NCI-H1417 (cell line): Measurements from ENCODE around the gene SOX8.
A peak's percentile ranks its signal among the peaks of the same experiment; 100 is the strongest.

Experiments used
- DNase-seq, 3 experiments: peaks; one replicate each; lab custom pipeline; 2025; lab: John Stamatoyannopoulos, UW

SOX8 gene

DNA sequence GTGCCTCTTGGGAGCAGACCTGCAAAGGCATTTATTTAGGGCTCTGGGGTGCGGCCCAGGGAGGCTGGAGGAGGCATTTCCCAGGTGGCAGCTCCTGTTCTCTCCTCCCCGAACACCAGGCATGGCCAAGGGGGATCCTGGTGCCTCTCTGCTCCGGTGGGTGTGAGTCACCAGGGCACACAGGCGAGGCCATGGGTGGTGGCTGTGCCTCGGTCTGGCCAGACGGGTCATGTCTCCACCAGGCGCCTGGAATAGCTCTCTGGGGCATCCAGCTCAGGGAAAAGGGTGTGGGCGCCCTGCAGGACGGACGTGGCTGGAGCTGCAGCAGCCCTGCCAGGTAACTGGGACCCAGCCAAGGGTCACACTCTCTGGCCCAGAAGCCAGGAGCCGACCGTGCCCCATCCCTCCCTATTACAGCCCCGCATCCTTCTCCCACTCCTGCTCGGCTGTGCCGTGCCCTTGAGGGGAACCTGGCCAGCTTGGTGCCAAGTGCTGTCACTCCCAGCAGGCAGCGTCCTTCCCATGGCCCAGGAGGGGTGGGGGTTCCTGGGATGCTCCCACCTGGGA, 25.8 kb downstream of the SOX8 start:
- no peak for DNase-seq

DNA sequence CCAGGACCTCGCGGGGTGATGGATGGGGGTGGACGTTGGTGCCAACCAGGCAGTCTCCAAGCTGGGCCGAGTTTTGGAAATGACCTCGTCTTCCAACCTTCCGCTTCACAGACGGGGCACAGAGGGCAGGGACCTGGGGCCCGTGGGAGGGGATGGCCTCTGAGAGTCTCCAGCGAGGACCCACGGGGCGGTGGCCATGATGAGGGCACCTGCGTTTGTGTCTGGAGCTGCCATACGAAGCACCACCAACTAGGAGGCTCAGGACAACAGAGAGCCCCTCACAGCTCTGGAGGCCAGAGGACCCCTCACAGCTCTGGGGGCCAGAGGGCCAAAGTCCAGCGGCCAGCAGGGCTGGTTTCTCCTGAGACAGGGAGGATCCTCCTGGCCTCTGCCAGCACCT, 26.5 kb downstream of the SOX8 start:
- no peak for DNase-seq

DNA sequence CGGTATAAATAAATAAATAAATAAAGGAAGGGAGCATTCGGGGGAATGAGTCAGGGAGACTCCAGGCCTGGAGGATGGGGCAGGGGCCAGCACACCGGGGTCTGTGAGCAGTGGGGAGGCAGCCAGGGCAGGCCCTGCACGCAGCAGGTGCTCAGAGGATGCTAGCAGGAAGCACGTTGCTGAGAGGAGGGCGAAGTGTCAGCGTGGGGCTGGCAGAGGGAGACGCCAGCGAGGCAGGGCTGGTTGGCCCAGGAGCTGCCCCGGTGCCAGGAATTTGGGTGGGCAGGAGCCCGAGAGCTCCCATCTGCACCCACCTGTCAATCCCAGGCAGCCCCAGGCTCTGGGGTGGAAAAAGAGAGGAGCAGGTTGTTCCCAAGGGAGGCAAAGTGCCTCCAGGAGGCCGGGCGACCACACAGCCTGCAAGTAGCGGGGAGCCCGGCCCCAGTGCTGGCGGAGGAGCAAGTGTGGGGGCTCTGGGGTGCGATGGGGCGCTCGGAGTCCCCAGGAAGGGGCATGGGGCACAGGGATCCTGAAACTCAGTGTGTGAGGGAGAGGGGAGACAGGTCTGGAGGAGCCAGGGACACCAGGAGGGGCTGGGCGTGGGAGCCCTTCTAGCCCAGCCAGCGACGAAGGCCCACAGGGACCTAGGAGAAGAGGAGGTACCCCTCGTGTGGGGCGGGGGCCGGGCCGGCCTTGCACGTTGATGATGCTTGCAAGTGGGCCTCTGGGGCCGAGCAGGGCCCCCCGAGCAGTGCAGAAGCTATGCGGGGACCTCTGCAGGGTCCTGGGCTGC, 28.0 kb downstream of the SOX8 start:
- DNase-seq: no peak

DNA sequence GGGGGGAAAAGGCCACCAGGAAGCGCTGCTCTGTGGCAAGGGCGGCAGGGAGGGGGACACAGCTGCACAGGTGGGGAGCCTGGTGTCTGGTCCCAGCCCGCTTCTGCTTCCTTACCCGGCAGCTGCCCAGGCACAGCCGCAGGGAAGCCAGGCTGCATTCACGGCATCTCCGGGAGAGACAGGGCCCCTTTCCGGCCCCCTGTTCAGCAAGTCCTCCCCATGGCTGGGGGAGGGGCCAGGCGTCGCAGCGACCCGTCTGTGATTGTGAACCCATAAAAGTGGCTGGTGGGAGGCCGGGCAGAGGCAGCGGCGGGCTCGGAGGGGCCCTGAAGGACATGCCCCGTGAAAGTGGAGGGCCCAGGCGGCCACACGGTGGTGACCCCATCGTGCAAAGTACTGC, 28.7 kb downstream of the SOX8 start:
- no peak for DNase-seq

- DNase-seq: no peak
Observed at GRCh38 chr16:1010815-1011214, 29.2 kb downstream of the SOX8 start.

- no peak for DNase-seq
Observed at GRCh38 chr16:1011316-1012082, 29.9 kb downstream of the SOX8 start.

DNA sequence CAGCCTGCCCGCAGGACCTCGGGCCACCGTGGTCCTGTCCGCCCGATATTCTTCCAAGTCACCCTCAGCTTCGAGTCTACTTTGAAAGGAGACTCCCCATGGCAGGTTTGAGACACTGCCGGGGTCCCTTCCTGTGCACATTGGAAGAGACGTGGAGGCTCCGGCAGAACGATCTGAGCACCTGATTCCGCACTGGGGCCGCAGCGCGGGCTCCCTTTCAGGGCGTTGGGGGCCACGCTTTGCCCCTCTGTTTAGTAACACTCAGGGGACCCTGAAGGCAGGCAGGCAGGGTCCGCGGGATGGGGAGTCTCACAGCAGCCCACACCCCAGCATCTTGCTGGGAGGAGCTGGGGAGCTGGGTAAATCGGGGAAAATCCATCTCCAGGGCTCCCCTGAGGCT, 30.6 kb downstream of the SOX8 start:
- DNase-seq: no peak

- DNase-seq: no peak
Observed at GRCh38 chr16:1012722-1013592, 31.4 kb downstream of the SOX8 start.

- no peak for DNase-seq
Observed at GRCh38 chr16:1013593-1013900, 32.0 kb downstream of the SOX8 start.

DNA sequence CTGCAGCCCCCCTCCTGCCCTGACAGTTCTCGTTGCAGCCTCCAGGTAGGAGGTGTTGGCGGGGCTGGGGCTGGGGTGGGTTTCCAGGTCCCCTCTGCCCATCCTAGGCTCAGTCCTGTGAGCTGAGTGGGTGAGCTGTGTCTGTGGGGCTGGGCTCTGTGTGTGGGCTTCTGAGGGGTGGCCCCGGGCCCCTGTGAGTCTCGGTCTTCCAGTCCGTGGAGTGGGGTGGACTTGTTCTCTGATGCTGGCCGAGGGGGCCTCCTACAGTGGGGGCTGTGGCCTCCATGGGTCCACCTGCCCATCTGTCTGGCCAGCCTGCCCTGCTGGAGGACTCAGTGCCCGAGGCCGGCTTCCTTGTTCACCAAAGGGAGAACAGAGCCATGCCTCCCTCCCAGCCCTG, 32.7 kb downstream of the SOX8 start:
- no peak for DNase-seq

DNA sequence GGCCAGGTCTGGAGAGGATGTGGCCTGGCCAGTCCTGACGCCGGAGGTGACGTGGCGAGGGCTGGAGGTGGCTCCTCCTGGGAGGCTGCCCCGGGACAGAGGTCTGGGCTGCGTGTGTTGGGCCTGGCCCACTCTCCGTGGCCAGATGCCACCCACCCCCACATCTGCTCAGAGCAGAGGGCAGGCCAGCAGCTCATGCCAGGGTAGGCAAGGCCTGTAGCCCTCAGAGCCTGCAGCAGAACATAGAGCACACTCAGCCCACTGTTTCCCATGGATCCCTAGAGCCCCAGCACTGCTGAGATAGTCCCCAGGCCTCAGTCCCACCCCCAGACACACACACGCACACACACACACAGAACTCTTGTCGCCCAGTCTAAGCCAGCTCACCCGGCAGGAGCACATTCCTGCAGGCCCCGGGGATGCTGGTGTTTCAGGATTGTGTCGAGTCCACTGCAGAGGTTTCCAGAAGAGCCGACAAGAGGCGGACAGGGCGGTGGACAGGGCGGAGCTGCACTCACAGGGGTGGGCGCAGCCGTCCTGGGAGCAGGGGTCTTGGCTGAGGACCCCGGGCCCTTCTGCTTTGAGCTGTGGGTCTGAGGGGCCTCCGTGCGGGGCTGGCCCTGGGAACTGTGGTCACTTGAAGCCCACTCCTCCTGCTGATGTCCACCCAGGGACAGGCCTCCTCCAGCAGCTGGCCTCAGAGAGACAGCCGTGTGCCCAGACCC, 33.4 kb downstream of the SOX8 start:
- DNase-seq: no peak

DNA sequence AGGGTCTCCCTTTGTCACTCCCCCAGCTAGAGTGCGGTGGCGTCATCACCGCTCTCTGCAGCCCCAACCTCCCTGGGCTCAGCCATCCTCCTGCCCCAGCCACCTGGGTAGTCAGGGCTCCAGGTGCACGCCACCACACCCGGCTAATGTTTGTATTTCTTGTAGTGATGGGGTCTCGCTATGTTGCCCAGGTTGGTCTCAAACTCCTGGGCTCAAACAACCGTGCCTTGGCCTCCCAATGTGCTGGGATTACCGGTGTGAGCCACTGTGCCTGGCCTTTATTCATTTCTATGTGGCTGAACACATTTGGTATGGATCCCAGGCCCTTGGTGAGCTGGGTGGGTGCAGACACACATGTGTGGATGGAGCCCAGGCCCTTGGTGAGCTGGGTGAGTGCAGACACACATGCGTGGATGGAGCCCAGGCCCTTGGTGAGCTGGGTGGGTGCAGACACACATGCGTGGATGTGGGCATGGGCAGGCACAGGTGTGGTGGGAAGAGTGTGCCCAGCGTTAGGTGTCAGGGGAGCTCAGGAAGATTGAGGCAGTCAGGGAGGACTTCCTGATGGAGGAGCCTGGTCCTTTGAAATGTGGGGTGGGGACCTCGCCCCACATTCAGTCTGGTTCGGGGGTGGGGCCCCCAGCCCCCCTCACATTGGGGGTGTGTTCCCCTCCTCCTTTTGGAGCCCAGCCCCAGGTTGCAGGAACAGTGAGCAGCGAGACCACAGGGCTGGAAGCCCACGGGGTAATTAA, 37.1 kb downstream of the SOX8 start:
- no peak for DNase-seq

DNA sequence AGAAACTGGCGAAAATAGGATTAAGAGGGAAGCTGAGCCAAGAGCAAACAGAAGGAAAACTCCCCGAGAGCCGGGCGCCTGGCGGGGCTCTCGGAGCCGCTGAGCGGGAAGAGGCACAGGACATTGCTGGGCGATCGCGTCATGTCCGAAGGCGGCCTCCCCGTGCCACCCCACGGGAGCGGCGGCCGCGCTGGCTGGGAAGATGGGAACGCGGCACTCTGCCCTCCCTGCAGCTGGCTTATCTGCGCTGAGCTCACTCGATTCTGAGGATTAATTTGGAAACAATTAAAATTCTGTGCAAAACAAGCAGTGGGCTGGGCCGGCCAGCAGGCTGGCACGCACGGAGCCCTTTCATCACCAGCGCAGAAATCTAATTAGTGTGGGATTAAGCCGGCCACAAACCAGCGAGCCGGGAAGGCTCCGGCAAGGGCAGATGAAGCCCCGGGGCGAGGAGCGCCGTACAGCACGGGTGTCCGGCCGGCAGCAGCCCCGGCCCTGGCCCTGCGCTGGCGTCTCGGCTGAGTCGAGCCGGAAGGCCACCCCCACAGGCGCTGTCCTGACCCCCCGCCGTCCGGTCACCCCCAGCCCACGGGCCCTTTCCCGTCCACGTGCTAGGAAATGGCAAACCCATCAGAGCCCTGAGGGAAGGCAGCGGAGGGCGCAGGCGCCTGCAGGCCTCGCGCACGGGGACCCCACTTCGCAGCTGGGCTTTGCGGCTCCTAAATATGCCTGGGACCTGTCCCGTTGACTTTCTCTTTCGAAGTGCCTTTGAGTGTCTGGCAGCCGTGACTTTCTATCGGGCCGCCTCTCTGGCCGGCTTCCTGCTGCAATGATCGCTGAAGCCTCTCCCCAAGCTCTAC, 37.9 kb downstream of the SOX8 start:
- DNase-seq: peak in 2 of 3 experiments; percentile 55 to 57

DNA sequence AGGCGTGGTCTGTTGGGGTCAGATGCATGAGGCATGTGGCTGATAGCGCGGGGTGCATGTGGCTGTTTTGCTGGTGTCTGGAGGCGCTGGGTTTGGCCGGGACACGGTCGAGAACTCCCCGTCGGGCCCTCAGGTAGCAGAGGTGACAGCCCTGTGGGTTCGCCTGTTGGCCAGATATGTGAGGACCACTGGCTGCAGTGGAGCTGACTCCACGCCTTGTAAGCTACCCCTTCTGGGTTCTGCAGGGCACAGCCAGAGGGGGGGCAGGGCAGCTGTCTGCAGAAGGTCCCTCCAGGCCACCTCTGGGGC, 38.5 kb downstream of the SOX8 start:
- no peak for DNase-seq

DNA sequence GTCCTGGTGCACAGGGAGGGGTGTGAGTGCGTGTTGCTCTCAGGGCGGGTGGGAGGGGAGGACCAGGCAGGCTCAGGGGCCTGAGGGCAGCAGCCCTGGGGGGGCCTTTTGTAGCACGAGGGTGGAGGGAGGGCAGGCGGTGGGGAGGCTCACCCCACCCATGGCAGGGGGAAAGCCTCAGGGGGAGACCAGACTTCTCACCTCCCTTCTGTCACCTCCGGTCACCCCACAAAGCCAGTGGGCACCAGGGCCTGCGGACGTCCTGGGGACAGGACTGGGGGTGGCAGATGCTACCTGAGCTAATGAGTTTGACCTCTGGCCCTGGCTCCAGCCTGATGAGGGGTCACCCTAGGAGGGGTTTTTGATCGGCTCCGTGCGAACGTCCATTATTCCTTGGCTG, 39.0 kb downstream of the SOX8 start:
- no peak for DNase-seq

DNA sequence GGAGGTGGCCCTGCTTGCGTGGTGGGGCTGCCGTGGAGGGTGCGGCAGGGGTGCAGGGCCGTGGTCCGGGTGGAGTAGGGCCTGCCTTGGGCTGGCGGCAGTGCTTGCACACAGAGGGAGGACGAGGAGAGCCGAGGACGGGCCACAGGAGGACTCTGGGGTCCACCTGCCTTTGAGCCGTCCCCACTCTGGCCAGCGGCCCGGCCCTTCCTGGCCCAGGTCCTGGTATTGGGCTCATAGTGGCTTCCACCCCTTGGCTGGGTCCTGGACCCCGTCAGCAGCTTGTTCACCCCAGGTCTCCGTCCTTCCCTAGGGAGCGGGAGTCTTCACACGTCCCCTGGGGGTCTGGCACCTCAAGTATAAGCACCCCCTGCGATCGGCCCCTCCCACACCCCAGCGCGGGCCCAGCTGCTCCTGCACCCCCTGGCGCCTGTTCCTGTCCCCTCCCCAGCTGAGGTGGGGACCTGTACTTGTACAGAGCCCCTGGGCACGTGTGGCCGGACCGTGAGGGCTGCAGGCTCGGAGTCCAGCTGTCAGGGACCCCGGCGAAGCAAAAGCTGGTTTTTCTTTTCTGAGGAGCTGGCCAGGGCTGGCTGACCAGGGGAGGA, 40.1 kb downstream of the SOX8 start:
- no peak for DNase-seq

DNA sequence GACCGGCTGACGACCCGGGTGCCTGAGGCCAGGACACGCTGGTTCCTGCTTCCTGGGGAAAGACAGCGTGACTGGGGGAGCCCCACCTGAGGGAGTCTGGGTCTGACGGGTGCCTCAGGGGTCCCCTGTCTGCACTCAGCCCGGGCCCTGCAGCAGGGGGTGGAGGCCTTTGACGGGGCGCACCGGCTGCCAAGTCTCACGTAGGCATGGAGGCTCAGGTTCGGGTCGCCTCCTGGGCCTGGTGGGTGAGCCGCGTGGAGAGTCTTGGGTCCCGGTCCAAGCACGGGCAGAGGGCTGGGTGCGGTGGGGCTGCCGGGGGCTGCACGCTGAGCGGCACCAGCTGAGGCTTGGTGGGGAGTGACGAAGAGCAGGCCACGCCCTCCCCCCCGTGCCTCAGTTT, 40.9 kb downstream of the SOX8 start:
- DNase-seq: no peak

- peak in 2 of 3 experiments; percentile 9 to 36 for DNase-seq
Observed at GRCh38 chr16:1024138-1024537, 42.6 kb downstream of the SOX8 start.

DNA sequence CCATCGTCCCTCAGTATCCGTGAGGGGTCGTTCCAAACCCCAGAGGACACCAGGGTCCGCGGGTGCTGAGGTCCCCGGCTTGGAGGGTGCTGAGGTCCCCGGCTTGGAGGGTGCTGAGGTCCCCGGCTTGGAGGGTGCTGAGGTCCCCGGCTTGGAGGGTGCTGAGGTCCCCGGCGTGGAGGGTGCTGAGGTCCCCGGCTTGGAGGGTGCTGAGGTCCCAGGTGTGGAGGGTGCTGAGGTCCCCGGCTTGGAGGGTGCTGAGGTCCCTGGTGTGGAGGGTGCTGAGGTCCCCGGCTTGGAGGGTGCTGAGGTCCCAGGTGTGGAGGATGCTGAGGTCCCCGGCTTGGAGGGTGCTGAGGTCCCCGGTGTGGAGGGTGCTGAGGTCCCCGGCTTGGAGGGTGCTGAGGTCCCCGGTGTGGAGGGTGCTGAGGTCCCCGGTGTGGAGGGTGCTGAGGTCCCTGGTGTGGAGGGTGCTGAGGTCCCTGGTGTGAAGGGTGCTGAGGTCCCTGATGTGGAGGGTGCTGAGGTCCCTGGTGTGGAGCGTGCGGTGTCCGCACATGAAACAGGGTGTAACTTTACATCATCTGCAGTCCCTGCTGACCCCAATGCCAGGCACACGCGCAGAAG, 43.7 kb downstream of the SOX8 start:
- peak in 1 of 3 experiments; percentile 11 for DNase-seq
